RWPE1 (cell line): ENCODE results near the gene HDLBP.

Source experiments
- CTCF ChIA-PET: fragments of 350-600 bp; sonication (Branson Sonifier 250); formaldehyde crosslinking; extraction: SDS; loops from one replicate; lab custom pipeline; 2021; lab: Yijun Ruan, JAX
- POLR2A ChIA-PET: fragments of 400-600 bp; formaldehyde crosslinking; extraction: SDS; loops from one replicate; lab custom pipeline; 2020; ENCODE audit warnings: antibody characterized with exemption; ENCODE audit not compliant: low non-redundant PET; lab: Yijun Ruan, JAX
- DNase-seq: peaks from one replicate; pipeline ENCODE4 v3.0.0; 2012; ENCODE audit warnings: low spot score
- H3K27ac ChIP-seq: fragments of 450-650 bp; 2 replicates; pipeline ENCODE4 v1.5.1; 2017
- CTCF ChIP-seq: fragments of 450-650 bp; conservative IDR thresholded peaks from 2 replicates; pipeline ENCODE4 v1.5.1; 2017; ENCODE audit warnings: low read depth, mild to moderate bottlenecking

Gene HDLBP

DNA sequence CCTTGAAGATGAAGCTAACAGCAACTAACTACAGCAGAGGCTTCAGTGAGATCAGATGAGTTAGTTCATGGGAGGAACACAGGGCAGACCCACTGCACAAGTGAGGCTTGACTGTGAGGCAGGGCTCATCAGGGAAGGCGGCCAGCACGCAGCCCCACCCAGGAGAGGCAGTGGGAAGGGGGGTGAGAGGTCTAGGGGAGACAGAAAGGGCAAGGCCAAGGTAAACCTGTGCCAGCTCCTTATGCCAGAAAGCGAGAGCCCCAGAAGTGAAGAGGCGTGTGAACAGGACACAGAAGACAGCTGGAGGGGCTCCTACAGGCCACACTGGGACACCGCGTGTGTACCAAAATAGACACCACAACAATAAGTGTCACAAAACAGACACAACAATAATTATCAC, 78.4 kb downstream of the HDLBP start:
- POLR2A ChIA-PET: no interaction called here
- CTCF ChIA-PET: interaction anchor here (0.7 kb wide), 1 partner anchor 756 kb away, joined by 4 read pairs; no protein-coding TSS in a partner anchor
- DNase-seq: no peak
- no peak overlapping the region for H3K27ac ChIP-seq
- TF ChIP-seq CTCF: no peak

GRCh38 chr2:241235859-241236593, 79.4 kb downstream of the HDLBP start:
- H3K27ac ChIP-seq: no peak overlapping the region
- TF ChIP-seq CTCF: no peak
- no peak for DNase-seq
- ChIA-PET CTCF (no interaction called here), POLR2A (no interaction called here)

DNA sequence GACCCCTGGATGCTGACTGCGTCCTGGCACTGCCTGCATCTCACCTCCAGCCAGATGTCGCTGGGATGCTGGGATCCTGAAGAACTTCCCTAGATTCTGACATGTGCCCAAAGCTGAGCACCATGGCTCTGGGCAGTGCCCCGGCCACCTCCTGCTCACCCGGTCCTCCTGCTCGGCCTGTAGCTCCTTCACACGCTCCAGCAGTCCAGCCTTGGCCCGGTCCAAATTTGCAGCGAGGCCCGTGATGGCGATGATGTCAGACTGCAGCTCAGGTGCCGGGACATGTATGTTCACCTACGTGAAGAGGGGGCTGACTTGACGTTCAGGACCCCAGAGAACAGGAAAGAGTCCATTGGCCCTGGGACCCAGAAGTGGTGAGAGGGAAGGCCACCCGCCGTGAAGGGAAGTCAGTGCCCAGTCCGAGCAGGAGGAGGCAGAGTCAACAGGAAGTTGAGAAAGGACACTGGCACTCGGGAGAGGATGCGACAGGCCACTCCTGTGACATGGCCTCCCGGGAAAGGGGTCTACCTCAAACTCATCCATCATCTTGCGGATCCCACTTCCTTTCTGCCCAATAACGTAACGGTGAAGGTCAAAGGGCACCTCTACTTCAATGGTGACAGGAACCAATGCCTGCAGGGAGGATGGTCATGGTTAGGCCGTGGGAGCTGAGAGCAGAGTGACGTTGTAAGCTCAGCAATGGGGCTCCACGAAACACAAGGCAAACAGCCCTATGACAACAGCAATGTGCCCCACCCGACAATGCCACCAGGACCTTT, 80.3 kb downstream of the HDLBP start:
- no peak for TF ChIP-seq CTCF
- no peak for DNase-seq
- H3K27ac ChIP-seq: peak overlapping the region; percentile 7; the same call in 1 of the 2 replicates
- POLR2A ChIA-PET: no interaction called here
- CTCF ChIA-PET: no interaction called here

GRCh38 chr2:241234066-241234790, 81.2 kb downstream of the HDLBP start:
- CTCF ChIA-PET: interaction anchor here (0.5 kb wide), 1 partner anchor 14 kb away, joined by 7 read pairs; no protein-coding TSS in a partner anchor
- DNase-seq: no peak

GRCh38 chr2:241232736-241233575, 82.5 kb downstream of the HDLBP start:
- POLR2A ChIA-PET: no interaction called here
- no peak for TF ChIP-seq CTCF
- CTCF ChIA-PET: interaction anchor here (0.5 to 0.6 kb wide), 3 partner anchors 61 to 382 kb away, joined by 3 read pairs; no protein-coding TSS in a partner anchor
- peak overlapping the region; percentile 28 for H3K27ac ChIP-seq
- no peak for DNase-seq

More at GRCh38 chr2:241234066-241234790, 81.2 kb downstream of the HDLBP start:
- POLR2A ChIA-PET: no interaction called here
- TF ChIP-seq CTCF: no peak
- peak overlapping the region; percentile 7; the same call in 1 of the 2 replicates for H3K27ac ChIP-seq
